ENCODE results near the gene PDE4D. TPM values are rescaled to one million over a fixed set of nuclear protein-coding genes. Genes with fewer than 3 reads are reported as not detected.

The PDE4D gene
- total and polyA plus RNA-seq, 10 of the 15 experiments (the other 5 are each of a cell fraction or from before 2014, with no cell fraction given), result 0.87 to 4.1 (median 2.2) TPM

GRCh38 chr5:59125011-59125961 lies 768.2 kb downstream of the PDE4D start (continued):
- peak; percentile 48; the same call in 1 of the 2 replicates for TF ChIP-seq ZNF687 (IDR thresholded peaks at IDR 0.05)
- TF ChIP-seq TCF3 (IDR thresholded peaks at IDR 0.05; ENCODE audit: borderline replicate concordance, insufficient read depth, low read depth, low read length), result no peak
- TF ChIP-seq E4F1 (IDR thresholded peaks at IDR 0.05; ENCODE audit: borderline replicate concordance, partially characterized antibody), result no peak
- TF ChIP-seq ZBTB40 (IDR thresholded peaks at IDR 0.05; ENCODE audit: borderline replicate concordance), result no peak
- TF ChIP-seq ASH2L (IDR thresholded peaks at IDR 0.05; ENCODE audit: borderline replicate concordance, low read depth), result no peak
- TF ChIP-seq POLR2AphosphoS5 (IDR thresholded peaks at IDR 0.05; ENCODE audit: low read length), result no peak
- peak; percentile 21; the same call in 1 of the 2 replicates for TF ChIP-seq PAX5 (IDR thresholded peaks at IDR 0.05; ENCODE audit: borderline replicate concordance, low read depth, low read length)
- no peak for TF ChIP-seq TCF7 (IDR thresholded peaks at IDR 0.05; ENCODE audit: borderline replicate concordance)
- TF ChIP-seq DPF2 (IDR thresholded peaks at IDR 0.05), result 0 out of 2 replicates have a peak, but pooled peaks have one; percentile 13
- TF ChIP-seq SMC3 (IDR thresholded peaks at IDR 0.05; ENCODE audit: borderline replicate concordance, low read length), result no peak
- no peak for TF ChIP-seq POU2F2 (IDR thresholded peaks at IDR 0.05; ENCODE audit: borderline replicate concordance, low read depth, low read length)

All from GM12878 (cell line).